HepG2 (cell line): Measurements from ENCODE around the gene SLC25A10. TPM values are rescaled to one million over a fixed set of nuclear protein-coding genes. Genes with fewer than 3 reads are reported as not detected.
A peak's percentile ranks its signal among the peaks of the same experiment; 100 is the strongest.

ENCODE experiments used
- ATAC-seq: fragments of 200-7000 bp; cut with Tn5 transposase; 3 replicates; pipeline ENCODE4 v1.9.1; 2020; ENCODE audit warnings: mild to moderate bottlenecking, moderate library complexity
- BruUV-seq: library from RNA; stranded (reverse); fragments of 400-500 nt; replicated peaks from 2 replicates; lab custom pipeline; 2021; lab: Mats Ljungman, UMichigan
- CTCF ChIA-PET: fragments of 300-600 bp; formaldehyde crosslinking; extraction: SDS; loops from one replicate; lab custom pipeline; 2021; ENCODE audit warnings: low total read pairs, inconsistent platforms, low intra/inter-chr PET ratio; lab: Yijun Ruan, JAX
- POLR2A ChIA-PET: fragments of 350-600 bp; sonication (Branson Sonifier 250); formaldehyde crosslinking; loops from one replicate; lab custom pipeline; 2020; ENCODE audit warnings: antibody characterized with exemption, inconsistent platforms; lab: Yijun Ruan, JAX
- DNase-seq: peaks from one replicate; pipeline ENCODE4 v3.0.0-alpha.2; 2015; ENCODE audit warnings: low spot score
- FAIRE-seq: peaks from 3 replicates; lab custom pipeline; 2011; peaks lifted over from hg19 to GRCh38; lab: Jason Lieb, UNC
- H2AFZ ChIP-seq: one replicate; pipeline ENCODE4 v1.6.1; 2011; ENCODE audit warnings: low read length, inconsistent platforms
- H3K27ac ChIP-seq: fragments of 300-600 bp; 3 replicates; pipeline ENCODE4 v1.8.0; 2011; ENCODE audit warnings: mixed run types, mild to moderate bottlenecking, mixed read lengths, low read length, inconsistent platforms; ENCODE audit not compliant: insufficient read depth; ENCODE audit errors: extremely low read length
- H3K27me3 ChIP-seq, 2 experiments: fragments of 200-600 bp in 1 of 2; 2 replicates in 1 of 2; 3 replicates in 1 of 2; pipeline versions ENCODE4 v1.6.0 to v1.8.0; 2011; ENCODE audit warnings: low read length in 2 of 2, mild to moderate bottlenecking in 2 of 2, moderate library complexity in 2 of 2, inconsistent platforms in 1 of 2; ENCODE audit not compliant: insufficient read depth in 2 of 2, control insufficient read depth in 1 of 2
- H3K36me3 ChIP-seq, 2 experiments: fragments of 200-600 bp in 1 of 2; replicated peaks in 1 of 2; 2 replicates in 1 of 2; 3 replicates in 1 of 2; pipeline versions ENCODE4 v1.5.1 to v1.8.0; 2011; ENCODE audit warnings: low read length in 2 of 2, inconsistent platforms in 1 of 2; ENCODE audit not compliant: insufficient read depth in 2 of 2, control insufficient read depth in 1 of 2
- H3K4me1 ChIP-seq: 2 replicates; pipeline ENCODE4 v1.5.1; 2012; ENCODE audit warnings: low read length, inconsistent platforms; ENCODE audit not compliant: insufficient read depth
- H3K4me2 ChIP-seq: 2 replicates; pipeline ENCODE4 v1.6.0; 2011; ENCODE audit warnings: low read depth, low read length, inconsistent platforms
- H3K4me3 ChIP-seq, 3 experiments: fragments of 200-600 bp in 1 of 3; sonication (generic), shearing (Covaris generic) in 1 of 3; replicated peaks in 1 of 3; 2 replicates each; pipeline ENCODE4 v1.5.1; 2011 to 2016; ENCODE audit warnings: low read length in 3 of 3, inconsistent platforms in 2 of 3, low read depth in 2 of 3, mild to moderate bottlenecking in 2 of 3, control low read depth in 1 of 3, mixed read lengths in 1 of 3; ENCODE audit not compliant: insufficient read depth in 1 of 3
- H3K79me2 ChIP-seq: one replicate; pipeline ENCODE4 v1.6.1; 2011; ENCODE audit warnings: low read length, inconsistent platforms; ENCODE audit not compliant: insufficient read depth
- H3K9ac ChIP-seq: 2 replicates; pipeline ENCODE4 v1.6.0; 2011; ENCODE audit warnings: mild to moderate bottlenecking, low read depth, low read length, inconsistent platforms; ENCODE audit not compliant: insufficient read depth
- H3K9me3 ChIP-seq: 2 replicates; pipeline ENCODE4 v1.5.1; 2012; ENCODE audit warnings: mild to moderate bottlenecking, low read length
- H4K20me1 ChIP-seq: 2 replicates; pipeline ENCODE4 v1.6.0; 2011; ENCODE audit warnings: inconsistent platforms, mild to moderate bottlenecking, low read length, moderate library complexity; ENCODE audit not compliant: insufficient read depth
- CSRNP1 ChIP-seq: sonication (generic); formaldehyde crosslinking; IDR thresholded peaks from 2 replicates; pipeline ENCODE4 v1.8.1; 2023; ENCODE audit warnings: mild to moderate bottlenecking, missing genetic modification reagents
- HOXA3 ChIP-seq: sonication (generic); formaldehyde crosslinking; IDR thresholded peaks from 2 replicates; pipeline ENCODE4 v1.5.0; 2020; ENCODE audit warnings: missing genetic modification reagents
- NFE2L2 ChIP-seq: fragments of 150-350 bp; IDR thresholded peaks from 2 replicates; pipeline ENCODE4 v1.6.1; 2014; ENCODE audit warnings: low read length
- SIN3B ChIP-seq: fragments of 150-350 bp; IDR thresholded peaks from 2 replicates; pipeline ENCODE4 v1.6.1; 2014; ENCODE audit warnings: low read length
- SMAD1 ChIP-seq: sonication (generic); formaldehyde crosslinking; IDR thresholded peaks from 2 replicates; pipeline ENCODE4 v1.4.0; 2020; ENCODE audit warnings: missing genetic modification reagents, low read depth, mild to moderate bottlenecking, borderline replicate concordance
- SOX13 ChIP-seq, 3 experiments: fragments of 450-650 bp in 1 of 3; sonication (generic) in 1 of 3; formaldehyde crosslinking in 1 of 3; IDR thresholded peaks in 2 of 3; conservative IDR thresholded peaks in 1 of 3; 2 replicates each; pipeline versions ENCODE4 v1.5.0 to v1.6.1; 2016 to 2020; ENCODE audit warnings: antibody characterized with exemption in 1 of 3, mild to moderate bottlenecking in 1 of 3, missing compliant biosample characterization in 1 of 3, missing genetic modification reagents in 1 of 3, moderate library complexity in 1 of 3
- ZNF142 ChIP-seq: sonication (generic); formaldehyde crosslinking; IDR thresholded peaks from 2 replicates; pipeline ENCODE4 v1.4.0; 2020; ENCODE audit warnings: missing genetic modification reagents
- ZNF232 ChIP-seq: sonication (generic); formaldehyde crosslinking; IDR thresholded peaks from 2 replicates; pipeline ENCODE4 v1.4.0; 2020; ENCODE audit warnings: missing genetic modification reagents, borderline replicate concordance
- ZNF260 ChIP-seq: sonication (generic); formaldehyde crosslinking; IDR thresholded peaks from 2 replicates; pipeline ENCODE4 v1.4.0; 2020; ENCODE audit warnings: missing genetic modification reagents, low read depth, mild to moderate bottlenecking, borderline replicate concordance
- ZNF510 ChIP-seq: sonication (generic); formaldehyde crosslinking; IDR thresholded peaks from 2 replicates; pipeline ENCODE4 v1.4.0; 2020; ENCODE audit warnings: low read depth, mild to moderate bottlenecking, missing genetic modification reagents
- ZNF747 ChIP-seq: sonication (generic); formaldehyde crosslinking; IDR thresholded peaks from 2 replicates; pipeline ENCODE4 v1.8.1; 2023; ENCODE audit warnings: missing genetic modification reagents, mild to moderate bottlenecking, borderline replicate concordance
- ZUFSP ChIP-seq: sonication (generic); formaldehyde crosslinking; IDR thresholded peaks from 2 replicates; pipeline ENCODE4 v1.9.0; 2021; ENCODE audit warnings: missing genetic modification reagents, mild to moderate bottlenecking, borderline replicate concordance
- WGBS: methylation state at CpG from one replicate; pipeline ENCODE4 v1.1.6; 2017; ENCODE audit warnings: low lambda C conversion rate; 5-methylcytosine and 5-hydroxymethylcytosine counted together
- in situ Hi-C: cut with HindIII; loops from 2 replicates; pipeline ENCODE4 v1.10.0; 2017; ENCODE audit warnings: low pct_unique_long_range_greater_than_20kb; ENCODE audit not compliant: extremely low pct_ligation_motif_present
- intact Hi-C: fragments of 100-400 bp; cut with micrococcal nuclease; formaldehyde crosslinking; loops from one replicate; pipeline ENCODE4 v1.10.0; 2022; ENCODE audit not compliant: unreplicated experiment
- polyA plus RNA-seq, 8 experiments: library from polyadenylated mRNA; depleted of rRNA in 3 of 8; stranded (reverse) in 7 of 8; unstranded in 1 of 8; fragments of >200 nt; fragmentation: Illumina TruSeq in 4 of 8; extraction: Trizol in 4 of 8; gene quantifications; 2 replicates each; pipeline versions ENCODE4 v1.2.1 to v1.2.3, GENCODE V29; 2011 to 2016; ENCODE audit warnings: low read depth in 4 of 8, missing spikeins in 1 of 8, mixed read lengths in 1 of 8; ENCODE audit not compliant: insufficient read depth in 1 of 8
- total RNA-seq, 5 experiments: library from RNA; depleted of rRNA; stranded (reverse); fragments of >200 nt; fragmentation: Illumina TruSeq; extraction: Trizol; gene quantifications; 2 replicates each; pipeline ENCODE4 v1.2.3, GENCODE V29; 2016; ENCODE audit warnings: low read depth in 1 of 5

SLC25A10 gene
- total and polyA plus RNA-seq, 2 of the 13 experiments (the other 11 are each of a cell fraction or from before 2014, with no cell fraction given): 46.5 to 140 TPM

GRCh38 chr17:81702934-81703746 lies 8.9 kb upstream of the SLC25A10 start, which contains the start of gene MRPL12:
MRPL12 (plus strand) TSS chr17:81703367; CDS start chr17:81703502, 135 bp downstream.
- BruUV-seq: no TSS peak
- in situ Hi-C loops: no loop called here
- H3K9me3 ChIP-seq: no peaks in the 10 kb centered on the region
- H3K4me3 ChIP-seq: peak within 1 kb of the TSS; percentile 92 to 93 (median 92)
- peak within 1 kb of the TSS; percentile 91 for H3K4me2 ChIP-seq
- intact Hi-C loops: loop anchor here (1.0 to 5.0 kb wide), 2 partner anchors 9 to 36 kb away; partner anchors contain the start of genes CCDC137, OXLD1 and SLC25A10
- H3K4me1 ChIP-seq: peaks cover 33% of the 10 kb centered on the region
- ATAC-seq (peak; percentile 82), DNase-seq (peak; percentile 91), FAIRE-seq (peak; percentile 97)
- ChIA-PET CTCF (no interaction called here), POLR2A (interaction anchor here (0.7 to 4.9 kb wide), 26 partner anchors 9 to 399 kb away, joined by 3 to 143 read pairs (median 4); partner anchors contain the start of genes ACTG1, ARL16, CCDC137 and CENPX)
- H3K79me2 ChIP-seq: peaks cover 58% of the 10 kb centered on the region
- H2AFZ ChIP-seq: no peak within 1 kb of the TSS
- H3K36me3 ChIP-seq: peaks cover 28 to 54% of the 10 kb centered on the region in 2 experiments
- H3K27me3 ChIP-seq: no peaks in the 10 kb centered on the region; a peak in 1 of 5 replicates
- WGBS: 0% methylated on average over 44 of the region's 102 CpGs
- peak within 1 kb of the TSS; percentile 93 for H3K27ac ChIP-seq
- H3K9ac ChIP-seq: peak within 1 kb of the TSS; percentile 99
- H4K20me1 ChIP-seq: peaks cover 15% of the 10 kb centered on the region
- TF ChIP-seq SOX13 (IDR thresholded peaks at IDR 0.05): 0 out of 2 replicates have a peak, but pooled peaks have one; percentile 16
- TF ChIP-seq SOX13 (CRISPR knock-in tag; conservative IDR thresholded peaks at IDR 0.05 in 1 of 2, IDR thresholded peaks at IDR 0.05 in 1 of 2): peak in 1 of 2 experiments; percentile 72; a peak in 2 of 4 replicates
- peak; percentile 91; the same call in 1 of the 2 replicates for TF ChIP-seq SMAD1 (CRISPR knock-in tag)
- peak; percentile 97 for TF ChIP-seq ZNF747 (CRISPR knock-in tag)
- no peak for TF ChIP-seq ZUFSP (CRISPR knock-in tag)
- peak; percentile 86 for TF ChIP-seq ZNF510 (CRISPR knock-in tag)
- peak; percentile 88 for TF ChIP-seq CSRNP1 (CRISPR knock-in tag)
- TF ChIP-seq ZNF232: no peak; the same call in 1 of the 2 replicates
- TF ChIP-seq HOXA3 (CRISPR knock-in tag): peak; percentile 98
- peak; percentile 87 for TF ChIP-seq ZNF142 (CRISPR knock-in tag)
- no peak for TF ChIP-seq NFE2L2
- TF ChIP-seq ZNF260 (CRISPR knock-in tag): no peak
- TF ChIP-seq SIN3B: peak; percentile 60; the same call in 1 of the 2 replicates
